Stimulated activated CD4-positive, alpha-beta T cell treated with anti-CD3 and anti-CD28 coated beads, Interleukin-2, amount 100 ng/mL, for 24 hours (primary cell): Measurements from ENCODE around the gene PTPRN2.

Experiments
- DNase-seq, 2 donors: peaks; one replicate each; pipeline ENCODE4 v3.0.0-alpha.2; 2020

PTPRN2 gene

DNA sequence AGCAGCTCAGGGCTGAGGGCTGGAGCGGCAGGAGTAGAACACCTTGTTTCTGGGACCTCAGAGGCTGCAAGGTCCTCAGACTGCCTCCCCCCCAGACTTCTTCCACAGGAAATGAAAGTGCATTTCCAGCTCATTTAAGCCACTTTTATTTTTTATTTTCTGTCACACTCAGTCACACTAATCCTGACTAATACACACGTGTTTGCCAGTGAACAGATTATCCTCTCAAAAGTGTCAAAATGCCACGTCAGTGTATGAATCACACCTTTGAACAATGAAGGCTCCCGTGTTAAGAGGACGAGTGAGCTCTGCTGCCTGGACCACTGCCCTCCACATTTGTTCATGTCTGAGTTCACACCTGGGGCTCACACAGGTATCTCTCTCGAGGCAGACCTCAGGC, 762.3 kb downstream of the PTPRN2 start:
- peak in 1 of 2 donors; percentile 14 for DNase-seq

- no peak for DNase-seq
Observed at GRCh38 chr7:157824819-157825121, 762.9 kb downstream of the PTPRN2 start.

DNA sequence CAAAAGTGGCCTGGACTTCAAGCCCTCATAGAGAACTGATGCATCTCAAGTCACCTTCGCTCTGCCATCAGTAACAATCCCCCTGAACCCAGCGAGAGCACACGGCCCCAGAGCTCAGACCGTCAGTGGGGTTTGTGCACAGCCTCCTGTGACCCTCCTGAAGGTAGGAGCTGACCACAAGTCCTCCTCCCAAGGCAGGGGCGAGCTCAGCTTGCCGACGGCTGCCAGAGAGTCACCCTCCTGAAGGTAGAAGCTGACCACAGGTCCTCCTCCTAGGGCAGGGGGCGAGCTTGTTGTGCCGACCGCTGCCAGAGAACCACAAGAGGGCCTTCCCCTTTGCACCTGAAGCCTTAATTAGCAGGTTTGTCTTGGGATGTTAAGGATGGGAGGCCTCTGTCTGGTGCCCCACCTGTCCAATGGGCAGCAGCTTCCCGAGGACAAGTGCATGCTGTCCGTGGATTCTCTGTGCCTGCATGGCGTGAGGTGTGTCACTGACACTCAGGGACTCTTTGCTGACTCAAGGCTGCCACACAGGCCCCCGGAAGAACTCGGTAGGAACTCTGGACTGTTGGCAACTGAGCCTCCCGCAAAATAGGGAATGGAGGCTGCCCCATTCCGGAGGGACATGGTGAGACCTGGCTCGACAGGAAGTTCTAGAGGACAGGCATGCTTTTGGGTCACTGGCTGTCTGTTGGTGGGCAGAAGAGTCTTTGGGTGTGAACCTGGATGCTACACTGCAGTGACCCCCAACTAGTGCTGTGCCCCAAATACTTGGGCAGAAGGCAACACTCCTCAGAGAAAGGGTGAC, 763.4 kb downstream of the PTPRN2 start:
- no peak for DNase-seq

GRCh38 chr7:157822688-157823031, 765.0 kb downstream of the PTPRN2 start:
- DNase-seq: no peak

- DNase-seq: no peak
Observed at GRCh38 chr7:157821959-157822687, 765.5 kb downstream of the PTPRN2 start.

DNA sequence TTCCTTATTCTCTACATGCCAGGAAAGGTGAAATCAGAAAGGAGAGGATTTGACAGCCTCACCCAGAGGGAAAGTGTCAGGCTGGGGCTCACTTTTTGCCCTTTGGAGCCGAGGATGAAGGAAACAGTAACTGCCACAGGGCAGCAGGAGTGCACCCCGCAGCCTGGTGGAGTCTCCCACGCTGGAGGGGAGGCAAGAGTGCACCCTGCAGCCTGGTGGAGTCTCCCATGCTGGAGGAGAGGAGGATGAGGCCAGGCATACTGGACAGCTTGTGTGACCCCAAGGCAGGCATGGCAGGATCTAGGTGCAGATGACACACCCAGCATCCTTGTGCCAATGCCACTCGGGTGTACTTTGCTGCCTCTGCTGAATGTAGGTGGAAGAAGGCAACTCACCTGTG, 766.8 kb downstream of the PTPRN2 start:
- no peak for DNase-seq

DNA sequence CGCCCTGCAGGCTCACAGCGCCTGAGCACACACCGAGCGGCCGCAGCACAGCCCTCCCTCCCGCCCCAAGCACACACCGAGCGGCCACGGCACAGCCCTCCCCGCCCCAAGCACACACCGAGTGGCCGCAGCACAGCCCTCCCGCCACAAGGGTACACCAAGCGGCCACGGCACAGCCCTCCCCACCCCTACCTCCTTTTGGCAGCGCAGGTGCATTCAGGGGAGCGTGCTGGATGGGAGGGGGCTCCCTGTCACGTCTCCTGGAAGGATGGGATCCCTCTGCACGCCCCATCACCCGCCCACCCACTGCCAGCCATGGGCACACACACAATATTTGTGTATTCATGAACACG, 768.2 kb downstream of the PTPRN2 start:
- DNase-seq: no peak

DNA sequence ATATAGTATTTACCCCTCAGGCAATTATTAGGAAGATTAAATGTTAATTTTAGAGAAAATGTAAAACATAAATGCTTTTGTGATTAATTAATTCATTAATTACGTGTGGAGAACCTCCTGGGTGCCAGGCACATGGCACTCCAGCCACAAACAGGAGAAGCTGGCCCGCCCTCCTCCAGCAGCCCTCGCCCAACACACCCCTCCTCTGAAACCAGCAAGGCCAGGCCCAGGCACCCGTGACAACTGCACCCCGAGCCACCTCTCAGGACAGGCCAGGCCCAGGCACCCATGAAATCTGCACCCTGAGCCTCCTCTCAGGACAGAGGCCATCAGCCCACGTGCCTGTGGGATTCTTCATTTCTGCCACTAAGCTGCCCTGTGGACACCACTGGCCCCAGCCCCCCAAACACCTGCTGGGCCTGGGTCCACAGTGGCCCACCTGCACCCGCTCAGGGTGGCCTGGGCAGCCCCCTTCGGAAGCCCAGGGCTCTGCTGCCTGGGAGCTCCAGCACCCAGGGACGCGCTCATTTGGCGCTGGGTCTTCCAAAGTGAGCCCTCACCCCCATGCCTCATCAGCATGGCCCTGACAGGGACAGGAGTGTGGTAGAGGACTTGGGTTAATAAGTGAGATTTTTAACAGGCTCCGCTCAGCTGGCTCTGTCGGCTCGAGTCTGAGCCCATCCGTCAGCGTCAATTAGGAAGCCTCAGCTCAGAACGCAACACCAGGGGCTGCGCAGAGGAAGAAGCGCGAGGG, 768.7 kb downstream of the PTPRN2 start:
- no peak for DNase-seq

GRCh38 chr7:157817944-157818700, 769.5 kb downstream of the PTPRN2 start:
- DNase-seq: no peak

- no peak for DNase-seq
Observed at GRCh38 chr7:157817433-157817832, 770.2 kb downstream of the PTPRN2 start.

- DNase-seq: no peak
Observed at GRCh38 chr7:157816526-157817250, 770.9 kb downstream of the PTPRN2 start.

DNA sequence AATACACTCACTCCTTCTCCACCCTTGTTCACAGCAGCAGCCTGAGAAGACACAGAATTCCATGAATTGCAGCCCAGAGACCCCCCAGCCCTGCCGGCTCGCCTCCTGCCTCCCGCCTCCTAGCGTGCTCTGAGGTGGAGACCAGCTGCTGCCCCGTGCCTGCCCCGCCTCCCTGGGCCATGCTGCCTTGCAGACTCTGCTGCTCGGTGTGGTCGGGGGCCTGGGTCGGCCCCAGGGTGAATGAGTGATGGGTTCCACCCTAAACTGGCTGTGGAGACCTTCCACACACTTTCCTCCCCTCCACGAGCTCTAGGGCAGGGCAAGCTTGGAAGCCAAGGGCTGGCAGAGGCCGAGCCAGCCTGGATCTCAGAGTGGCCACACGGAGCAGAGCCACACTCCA, 771.5 kb downstream of the PTPRN2 start:
- no peak for DNase-seq

- DNase-seq: no peak
Observed at GRCh38 chr7:157815706-157816022, 772.0 kb downstream of the PTPRN2 start.

GRCh38 chr7:157814931-157815705, 772.5 kb downstream of the PTPRN2 start:
- DNase-seq: no peak

- DNase-seq: no peak
Observed at GRCh38 chr7:157813741-157814661, 773.6 kb downstream of the PTPRN2 start.

DNA sequence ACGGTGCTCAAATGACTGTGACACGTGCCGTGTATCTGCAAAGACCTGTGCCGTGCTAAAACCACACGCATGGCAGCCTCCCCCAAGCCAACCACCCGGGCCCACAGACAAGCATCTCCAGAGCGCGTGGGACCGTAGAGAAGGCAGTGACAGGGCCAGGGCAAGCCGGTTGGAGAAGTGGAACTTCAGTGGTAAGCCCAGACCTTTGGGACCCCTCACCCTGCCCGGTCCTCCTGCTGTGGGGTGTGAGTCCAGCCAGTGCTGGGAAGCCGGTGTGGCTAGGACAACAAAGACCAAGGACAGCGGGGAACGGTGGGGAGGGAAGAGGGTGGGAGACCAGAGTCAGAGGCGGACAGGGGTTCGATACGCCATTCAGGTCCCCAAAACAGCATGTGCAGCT, 774.6 kb downstream of the PTPRN2 start:
- DNase-seq: no peak

- no peak for DNase-seq
Observed at GRCh38 chr7:157811946-157812345, 775.7 kb downstream of the PTPRN2 start.

GRCh38 chr7:157809863-157810851, 777.5 kb downstream of the PTPRN2 start:
- no peak for DNase-seq

DNA sequence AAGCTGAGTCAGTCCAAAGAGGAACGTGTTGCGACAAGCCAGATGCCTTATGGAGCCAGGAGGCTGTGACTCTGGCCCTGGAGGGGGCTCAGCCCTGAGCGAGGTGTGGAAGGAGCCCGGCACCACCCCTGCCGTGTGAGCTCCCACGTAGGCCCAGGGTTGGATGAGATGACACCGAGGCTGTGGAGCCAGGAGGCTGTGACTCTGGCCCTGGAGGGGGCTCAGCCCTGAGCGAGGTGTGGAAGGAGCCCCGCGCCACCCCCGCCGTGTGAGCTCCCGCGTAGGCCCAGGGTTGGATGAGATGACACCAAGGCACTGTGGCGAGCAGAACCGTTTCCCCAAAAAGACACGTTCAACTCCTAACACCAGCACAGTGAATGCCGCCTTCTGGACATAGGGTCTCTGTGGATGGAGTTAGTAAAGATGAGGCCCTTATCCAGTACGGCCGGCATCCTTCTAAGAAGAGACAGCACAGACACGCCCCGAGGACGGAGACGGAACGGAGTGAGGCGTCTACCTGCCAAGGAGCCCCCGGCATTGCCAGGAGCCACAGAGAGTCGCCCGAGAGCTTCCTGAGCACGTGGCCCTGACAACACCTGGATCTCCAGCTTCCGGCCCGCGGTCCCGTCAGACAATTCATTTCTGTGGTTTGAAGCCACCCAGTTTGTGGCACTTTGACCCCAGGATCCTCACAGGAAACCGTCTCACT, 778.3 kb downstream of the PTPRN2 start:
- no peak for DNase-seq
